ENCODE data around the gene ACSS1. TPM values are rescaled to one million over a fixed set of nuclear protein-coding genes. Genes with fewer than 3 reads are reported as not detected.

Gene ACSS1
- polyA plus RNA-seq, 1 experiment, result 1.1 TPM

DNA sequence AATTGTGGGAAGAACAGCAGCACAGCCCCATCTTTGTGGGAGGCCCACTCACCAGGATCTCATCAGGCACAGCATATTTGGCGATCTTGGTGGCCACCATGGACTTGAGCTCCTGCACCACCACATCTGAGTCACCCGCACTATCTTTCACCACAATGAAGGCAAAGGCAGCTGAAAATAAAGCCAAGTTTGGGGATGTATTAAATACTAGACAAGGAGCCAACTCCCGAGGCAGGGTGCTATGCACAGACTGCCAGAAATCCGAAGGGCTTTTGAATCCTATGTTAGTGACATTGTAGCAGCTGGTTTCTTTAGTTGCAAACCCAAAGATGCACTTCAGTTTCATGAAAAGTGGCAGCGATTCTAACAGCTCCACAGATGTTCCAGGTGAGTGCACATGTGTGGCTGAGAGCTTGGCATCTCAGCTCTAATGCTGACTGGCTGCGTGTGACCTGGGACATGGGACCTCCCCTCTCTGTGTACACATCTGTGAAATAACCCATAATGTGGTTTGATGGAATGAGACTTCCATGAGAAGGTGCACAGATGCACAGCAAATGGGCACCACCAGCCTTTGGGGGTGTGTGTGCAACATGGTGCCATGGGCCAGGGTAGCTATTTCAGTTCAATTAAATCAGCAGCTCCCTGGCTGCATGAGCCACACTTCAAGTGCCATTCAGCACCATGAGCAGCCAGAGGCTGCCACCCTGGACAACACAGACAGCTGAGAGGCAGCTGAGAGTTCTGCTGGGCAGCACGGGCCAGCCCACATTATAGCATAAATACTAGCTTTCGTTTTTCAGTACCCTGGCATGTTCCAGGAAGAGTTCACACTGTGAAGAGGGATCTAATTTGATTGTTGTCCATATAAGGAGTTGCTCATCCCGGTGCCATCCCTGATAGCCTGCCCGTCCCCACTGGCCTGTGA lies 48.5 kb downstream of the ACSS1 start:
- no peak overlapping the region for H3K27ac ChIP-seq (ENCODE audit: low read depth, low read length)
- no peak overlapping the region for H3K4me3 ChIP-seq (ENCODE audit: low read depth, low read length)
- no peaks in the 10 kb centered on the region for H3K9me3 ChIP-seq (ENCODE audit: control insufficient read depth, insufficient read depth, low read length)
- peaks cover 5% of the 10 kb centered on the region for H3K27me3 ChIP-seq (ENCODE audit: control insufficient read depth, insufficient read depth, low read length)
- no peak for DNase-seq (ENCODE audit: low read depth, low spot score)
- ChIA-PET CTCF (interaction anchor here (0.9 to 1.2 kb wide), 2 partner anchors 14 to 55 kb away, joined by 3 read pairs; no protein-coding TSS in a partner anchor), POLR2A (no interaction called here)
- TF ChIP-seq, protein P1, sequence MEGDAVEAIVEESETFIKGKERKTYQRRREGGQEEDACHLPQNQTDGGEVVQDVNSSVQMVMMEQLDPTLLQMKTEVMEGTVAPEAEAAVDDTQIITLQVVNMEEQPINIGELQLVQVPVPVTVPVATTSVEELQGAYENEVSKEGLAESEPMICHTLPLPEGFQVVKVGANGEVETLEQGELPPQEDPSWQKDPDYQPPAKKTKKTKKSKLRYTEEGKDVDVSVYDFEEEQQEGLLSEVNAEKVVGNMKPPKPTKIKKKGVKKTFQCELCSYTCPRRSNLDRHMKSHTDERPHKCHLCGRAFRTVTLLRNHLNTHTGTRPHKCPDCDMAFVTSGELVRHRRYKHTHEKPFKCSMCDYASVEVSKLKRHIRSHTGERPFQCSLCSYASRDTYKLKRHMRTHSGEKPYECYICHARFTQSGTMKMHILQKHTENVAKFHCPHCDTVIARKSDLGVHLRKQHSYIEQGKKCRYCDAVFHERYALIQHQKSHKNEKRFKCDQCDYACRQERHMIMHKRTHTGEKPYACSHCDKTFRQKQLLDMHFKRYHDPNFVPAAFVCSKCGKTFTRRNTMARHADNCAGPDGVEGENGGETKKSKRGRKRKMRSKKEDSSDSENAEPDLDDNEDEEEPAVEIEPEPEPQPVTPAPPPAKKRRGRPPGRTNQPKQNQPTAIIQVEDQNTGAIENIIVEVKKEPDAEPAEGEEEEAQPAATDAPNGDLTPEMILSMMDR (IDR thresholded peaks at IDR 0.05; ENCODE audit: low read depth, low read length), result no peak

GRCh38 chr20:25008388-25009217 lies 49.3 kb downstream of the ACSS1 start:
- CTCF ChIA-PET, result interaction anchor here (0.9 to 1.2 kb wide), 2 partner anchors 13 to 55 kb away, joined by 3 read pairs; no protein-coding TSS in a partner anchor

GRCh38 chr20:25007491-25008305 lies 50.2 kb downstream of the ACSS1 start:
- DNase-seq (ENCODE audit: low read depth, low spot score), result no peak
- Histone ChIP-seq H3K27me3 (ENCODE audit: control insufficient read depth, insufficient read depth, low read length) (peaks cover 5% of the 10 kb centered on the region), H3K4me3 (ENCODE audit: low read depth, low read length) (no peak overlapping the region), H3K9me3 (ENCODE audit: control insufficient read depth, insufficient read depth, low read length) (no peaks in the 10 kb centered on the region), H3K27ac (ENCODE audit: low read depth, low read length) (no peak overlapping the region)
- CTCF ChIA-PET, result no interaction called here
- POLR2A ChIA-PET, result no interaction called here
- TF ChIP-seq, protein P1 (IDR thresholded peaks at IDR 0.05; ENCODE audit: low read depth, low read length), result no peak

More at GRCh38 chr20:25008388-25009217, 49.3 kb downstream of the ACSS1 start:
- H3K4me3 ChIP-seq (ENCODE audit: low read depth, low read length), result no peak overlapping the region
- peaks cover 5% of the 10 kb centered on the region for H3K27me3 ChIP-seq (ENCODE audit: control insufficient read depth, insufficient read depth, low read length)
- no peak overlapping the region for H3K27ac ChIP-seq (ENCODE audit: low read depth, low read length)
- POLR2A ChIA-PET, result no interaction called here
- TF ChIP-seq, protein P1 (IDR thresholded peaks at IDR 0.05; ENCODE audit: low read depth, low read length), result no peak
- no peak for DNase-seq (ENCODE audit: low read depth, low spot score)
- H3K9me3 ChIP-seq (ENCODE audit: control insufficient read depth, insufficient read depth, low read length), result no peaks in the 10 kb centered on the region

DNA sequence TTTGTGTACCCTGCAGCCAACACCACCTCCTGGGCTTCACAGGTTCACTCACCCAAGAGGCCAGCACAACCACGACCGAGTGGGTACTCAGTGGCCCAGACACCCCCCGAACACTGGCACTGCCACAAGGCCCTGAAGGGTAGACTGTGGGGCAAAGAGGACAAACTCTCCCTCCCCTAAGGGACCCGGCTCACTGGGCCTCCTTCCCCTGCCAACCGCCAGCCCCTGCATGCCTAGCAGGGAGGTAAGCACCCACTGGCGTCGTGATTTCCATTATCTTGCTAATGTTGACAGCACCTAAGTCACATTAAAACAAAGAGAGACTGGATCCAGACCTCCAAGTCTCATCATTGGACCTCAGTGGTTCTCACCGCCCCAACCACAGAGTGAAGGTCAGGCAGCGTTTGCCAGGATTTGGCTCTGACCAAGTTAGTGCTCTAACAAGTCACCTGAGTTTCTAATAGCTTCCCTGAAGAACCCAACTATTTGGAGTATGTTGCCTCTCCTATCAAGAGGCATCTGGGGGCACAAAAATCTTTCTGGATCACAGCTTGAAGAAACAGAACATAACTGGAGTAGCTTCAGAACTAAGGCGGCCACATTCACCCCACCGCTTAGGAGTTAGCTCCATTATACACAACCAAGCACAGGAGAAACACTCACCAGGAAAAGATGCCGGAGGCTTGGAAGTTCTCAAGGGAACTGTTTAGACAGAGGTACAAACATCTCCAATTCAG lies 51.3 kb downstream of the ACSS1 start:
- Histone ChIP-seq H3K27me3 (ENCODE audit: control insufficient read depth, insufficient read depth, low read length) (peaks cover 5% of the 10 kb centered on the region), H3K9me3 (ENCODE audit: control insufficient read depth, insufficient read depth, low read length) (no peaks in the 10 kb centered on the region), H3K27ac (ENCODE audit: low read depth, low read length) (no peak overlapping the region), H3K4me3 (ENCODE audit: low read depth, low read length) (no peak overlapping the region)
- TF ChIP-seq, protein P1 (IDR thresholded peaks at IDR 0.05; ENCODE audit: low read depth, low read length), result no peak
- ChIA-PET POLR2A (no interaction called here), CTCF (no interaction called here)
- DNase-seq (ENCODE audit: low read depth, low spot score), result no peak

All from AG04450 (cell line).